ENCODE data around the gene FXYD3. TPM values are rescaled to one million over a fixed set of nuclear protein-coding genes. Genes with fewer than 3 reads are reported as not detected.

FXYD3 gene
- polyA plus RNA-seq, 1 donor (not counting 4 experiments of a cell fraction or from before 2014, with no cell fraction given) = 851 TPM

GRCh38 chr19:35165200-35166058 is 49.8 kb downstream of the FXYD3 start:
- Histone ChIP-seq H4K20me1 (ENCODE audit: control insufficient read depth, extremely low read depth, insufficient read depth, low read length) (no peaks in the 10 kb centered on the region), H3K4me3 (ENCODE audit: control insufficient read depth in 2 of 3, extremely low read depth in 1 of 3, insufficient read depth in 2 of 3, low read depth in 1 of 3, low read length in 3 of 3) (no peak overlapping the region), H3K27me3 (ENCODE audit: control insufficient read depth, extremely low read depth, insufficient read depth, low read length) (no peaks in the 10 kb centered on the region), H3K9me3 (ENCODE audit: control insufficient read depth, low read depth, low read length) (peaks cover 34% of the 10 kb centered on the region), H2AFZ (ENCODE audit: control insufficient read depth, low read length) (no peak overlapping the region), H3K9me1 (ENCODE audit: control insufficient read depth, extremely low read depth, insufficient read depth, low read length) (peaks cover 3% of the 10 kb centered on the region), H3K27ac (ENCODE audit: control insufficient read depth, insufficient read depth, low read length) (no peak overlapping the region), H3K4me2 (ENCODE audit: control insufficient read depth, extremely low read depth, insufficient read depth, low read depth, low read length) (no peak overlapping the region), H3K9ac (ENCODE audit: control insufficient read depth, extremely low read depth, insufficient read depth, low read length) (no peak overlapping the region), H3K4me1 (ENCODE audit: control insufficient read depth, extremely low read depth, insufficient read depth, low read length) (peaks cover 45% of the 10 kb centered on the region), H3K79me2 (ENCODE audit: control insufficient read depth, insufficient read depth, low read length) (peaks cover 3% of the 10 kb centered on the region), H3K36me3 (ENCODE audit: control insufficient read depth in 2 of 2, extremely low read depth in 1 of 2, insufficient read depth in 2 of 2, low read length in 2 of 2) (peaks cover 27 to 58% of the 10 kb centered on the region in 2 experiments)
- DNase-seq (ENCODE audit: low read depth, low spot score) = no peak
- TF ChIP-seq CTCF (optimal IDR thresholded peaks at IDR 0.05 in 1 of 3, IDR thresholded peaks at IDR 0.05 in 1 of 3, conservative IDR thresholded peaks at IDR 0.05 in 1 of 3; ENCODE audit: extremely low read depth in 1 of 3, insufficient read depth in 2 of 3, low read length in 3 of 3) (no peak), EZH2 (IDR thresholded peaks at IDR 0.05; ENCODE audit: low read length) (no peak)
- no peak for FAIRE-seq
- dilution Hi-C loops (cut with MboI; ENCODE audit: extremely low pct_ligation_motif_present, low sequenced_read_pairs) = no loop called here

GRCh38 chr19:35166100-35167063 is 50.8 kb downstream of the FXYD3 start:
- no peak overlapping the region for H3K27ac ChIP-seq (ENCODE audit: control insufficient read depth, insufficient read depth, low read length)
- H3K4me1 ChIP-seq (ENCODE audit: control insufficient read depth, extremely low read depth, insufficient read depth, low read length) = peaks cover 45% of the 10 kb centered on the region
- peak overlapping the region in 1 of 3 experiments; percentile 8 for H3K4me3 ChIP-seq (ENCODE audit: control insufficient read depth in 2 of 3, extremely low read depth in 1 of 3, insufficient read depth in 2 of 3, low read depth in 1 of 3, low read length in 3 of 3)
- no peaks in the 10 kb centered on the region for H3K27me3 ChIP-seq (ENCODE audit: control insufficient read depth, extremely low read depth, insufficient read depth, low read length)
- H3K9ac ChIP-seq (ENCODE audit: control insufficient read depth, extremely low read depth, insufficient read depth, low read length) = no peak overlapping the region
- peaks cover 34% of the 10 kb centered on the region for H3K9me3 ChIP-seq (ENCODE audit: control insufficient read depth, low read depth, low read length)
- H3K79me2 ChIP-seq (ENCODE audit: control insufficient read depth, insufficient read depth, low read length) = peaks cover 3% of the 10 kb centered on the region
- no peak overlapping the region for H3K4me2 ChIP-seq (ENCODE audit: control insufficient read depth, extremely low read depth, insufficient read depth, low read depth, low read length)
- H2AFZ ChIP-seq (ENCODE audit: control insufficient read depth, low read length) = no peak overlapping the region
- no peaks in the 10 kb centered on the region for H4K20me1 ChIP-seq (ENCODE audit: control insufficient read depth, extremely low read depth, insufficient read depth, low read length)
- DNase-seq (ENCODE audit: low read depth, low spot score) (no peak), FAIRE-seq (peak; percentile 39)
- TF ChIP-seq CTCF (optimal IDR thresholded peaks at IDR 0.05 in 1 of 3, IDR thresholded peaks at IDR 0.05 in 1 of 3, conservative IDR thresholded peaks at IDR 0.05 in 1 of 3; ENCODE audit: extremely low read depth in 1 of 3, insufficient read depth in 2 of 3, low read length in 3 of 3) = no peak
- no peak for TF ChIP-seq EZH2 (IDR thresholded peaks at IDR 0.05; ENCODE audit: low read length)
- H3K36me3 ChIP-seq (ENCODE audit: control insufficient read depth in 2 of 2, extremely low read depth in 1 of 2, insufficient read depth in 2 of 2, low read length in 2 of 2) = peaks cover 22 to 52% of the 10 kb centered on the region in 2 experiments
- dilution Hi-C loops (cut with MboI; ENCODE audit: extremely low pct_ligation_motif_present, low sequenced_read_pairs) = no loop called here
- peaks cover 3% of the 10 kb centered on the region for H3K9me1 ChIP-seq (ENCODE audit: control insufficient read depth, extremely low read depth, insufficient read depth, low read length)

All from keratinocyte (primary cell).